Measurements from ENCODE around the gene MAN1C1.
"Not testable (repeated sequence)": the region's sequence is repeated elsewhere in the genome, so short reads cannot be mapped to it uniquely, and the experiment has no call there.

Gene MAN1C1

DNA sequence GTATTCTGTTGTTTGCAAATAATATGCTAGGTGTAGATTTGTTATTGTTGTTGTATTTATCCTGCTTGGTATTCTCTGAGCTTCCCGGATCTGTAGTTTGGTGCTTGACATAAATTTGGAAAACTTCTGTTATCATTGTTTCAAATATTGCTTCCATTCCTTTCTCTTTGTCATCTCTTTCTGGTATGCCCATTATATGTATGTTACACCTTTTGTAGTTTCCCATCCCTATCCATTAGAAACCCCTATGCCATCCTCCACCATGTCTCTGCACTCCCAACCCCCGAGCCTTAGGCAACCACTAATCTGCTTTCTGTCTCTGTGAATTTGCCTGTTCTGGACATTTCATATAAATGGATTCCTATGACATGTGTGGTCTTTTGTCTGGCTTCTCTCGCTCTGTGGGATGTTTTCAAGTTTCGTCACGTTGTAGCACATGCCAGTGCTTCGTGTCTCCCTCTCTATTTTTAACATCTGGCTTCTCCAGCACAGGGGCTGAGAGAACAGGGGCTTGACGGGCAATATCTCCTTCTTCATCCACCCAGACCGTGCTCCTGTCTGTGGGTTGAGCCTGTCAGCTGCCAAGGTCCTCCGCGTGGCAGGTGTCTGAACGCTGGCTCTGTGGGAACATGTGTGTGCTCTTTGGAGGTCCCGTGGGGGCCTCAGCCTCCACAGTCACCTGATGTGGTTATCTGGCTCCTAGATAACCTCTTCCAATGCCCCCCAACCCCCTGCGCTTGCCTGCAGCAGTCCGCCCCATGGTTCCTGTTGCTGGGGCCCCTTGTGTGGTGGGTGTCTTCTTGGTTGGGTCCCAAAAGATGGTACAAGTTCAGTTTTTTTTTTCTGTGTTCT lies 32.8 kb upstream of the MAN1C1 start:
- DNase-seq, result no peak

DNA sequence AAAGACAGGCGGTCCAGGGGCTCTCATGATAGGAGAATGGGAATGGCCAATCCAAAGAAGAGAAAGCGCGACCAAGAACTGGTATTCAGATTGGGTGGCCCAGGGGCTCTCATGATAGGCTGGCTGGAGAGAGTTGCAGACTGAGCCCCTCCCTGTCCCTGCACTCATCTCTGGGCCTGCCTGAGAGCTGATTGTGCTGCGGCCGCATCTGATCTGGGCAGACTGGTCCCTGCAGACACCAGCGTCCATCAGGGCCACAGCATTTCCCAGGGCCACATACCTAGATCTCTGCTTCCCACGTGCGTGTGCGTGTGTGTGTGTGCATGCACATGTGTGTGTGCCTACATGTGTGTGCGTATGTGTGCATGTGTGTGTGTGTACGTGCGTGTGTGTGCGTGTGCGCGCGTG lies 30.4 kb upstream of the MAN1C1 start:
- no peak for DNase-seq

DNA sequence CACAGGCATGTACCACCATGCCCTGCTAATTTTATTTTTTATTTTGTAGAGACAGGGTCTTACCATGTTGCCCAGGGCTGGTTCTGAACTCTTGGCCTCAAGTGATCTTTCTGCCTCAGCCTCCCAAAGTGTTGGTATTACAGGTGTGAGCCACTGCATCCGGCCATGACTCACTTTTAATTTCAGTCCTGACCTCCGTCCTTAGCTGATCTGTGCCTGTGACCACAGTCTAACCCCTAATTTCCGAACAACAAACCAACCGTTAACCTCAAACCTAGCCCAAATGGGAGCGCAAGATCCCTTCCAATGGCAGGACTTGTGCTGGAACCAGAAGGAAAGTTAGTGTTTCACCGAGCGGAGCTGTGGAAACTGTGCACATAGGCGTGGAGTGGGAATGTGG lies 29.3 kb upstream of the MAN1C1 start:
- no peak for DNase-seq

DNA sequence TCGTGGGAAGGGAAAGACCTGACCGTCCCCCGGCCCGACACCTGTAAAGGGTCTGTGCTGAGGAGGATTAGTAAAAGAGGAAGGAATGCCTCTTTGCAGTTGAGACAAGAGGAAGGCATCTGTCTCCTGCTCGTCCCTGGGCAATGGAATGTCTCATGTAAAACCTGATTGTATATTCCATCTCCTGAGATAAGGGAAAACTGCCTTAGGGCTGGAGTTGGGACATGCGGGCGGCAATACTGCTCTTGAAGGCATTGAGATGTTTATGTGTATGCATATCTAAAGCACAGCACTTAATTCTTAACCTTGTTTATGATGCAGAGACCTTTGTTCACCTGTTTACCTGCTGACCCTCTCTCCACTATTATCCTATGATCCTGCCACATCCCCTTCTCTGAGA lies 28.4 kb upstream of the MAN1C1 start:
- not testable (repeated sequence) for DNase-seq

GRCh38 chr1:25588786-25589185 lies 27.8 kb upstream of the MAN1C1 start:
- DNase-seq, result not testable (repeated sequence)

GRCh38 chr1:25590096-25590824 lies 26.3 kb upstream of the MAN1C1 start:
- no peak for DNase-seq

DNA sequence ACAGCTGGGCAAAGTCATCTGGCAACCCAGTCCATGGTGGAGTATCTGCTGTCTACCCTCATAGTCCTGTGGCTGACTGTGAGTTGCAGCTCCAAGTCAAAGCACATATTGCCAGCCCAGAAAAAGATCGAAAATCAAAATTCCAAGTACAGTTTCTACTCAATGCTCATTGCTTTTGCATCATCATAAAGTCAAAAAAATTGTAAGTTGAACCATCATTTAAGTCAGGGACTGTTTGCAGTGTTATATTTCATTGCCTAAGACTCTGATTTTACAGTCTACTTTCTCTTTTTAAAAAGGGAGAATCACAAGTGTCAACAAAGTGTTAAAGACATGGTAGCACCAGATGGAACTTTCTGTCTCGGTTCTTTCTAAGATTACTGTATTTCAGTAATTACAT lies 22.7 kb upstream of the MAN1C1 start:
- no peak for DNase-seq

DNA sequence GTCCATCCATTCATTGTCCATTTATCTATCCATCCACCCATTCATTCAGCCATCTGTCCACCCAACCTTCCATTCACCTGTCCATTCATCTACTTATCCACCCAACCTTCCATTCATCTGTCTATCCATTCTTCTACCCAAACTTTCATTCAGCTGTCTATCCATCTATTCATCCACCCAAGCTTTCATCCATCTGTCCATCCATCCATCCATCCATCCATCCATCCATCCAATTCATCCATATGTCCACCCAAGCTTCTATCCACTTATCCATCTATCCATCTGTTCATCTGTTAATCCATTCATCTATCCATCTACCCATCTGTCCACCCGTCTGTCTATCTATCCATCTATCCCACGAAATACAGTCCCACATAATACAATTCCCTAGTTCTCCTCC lies 21.6 kb upstream of the MAN1C1 start:
- DNase-seq, result no peak

DNA sequence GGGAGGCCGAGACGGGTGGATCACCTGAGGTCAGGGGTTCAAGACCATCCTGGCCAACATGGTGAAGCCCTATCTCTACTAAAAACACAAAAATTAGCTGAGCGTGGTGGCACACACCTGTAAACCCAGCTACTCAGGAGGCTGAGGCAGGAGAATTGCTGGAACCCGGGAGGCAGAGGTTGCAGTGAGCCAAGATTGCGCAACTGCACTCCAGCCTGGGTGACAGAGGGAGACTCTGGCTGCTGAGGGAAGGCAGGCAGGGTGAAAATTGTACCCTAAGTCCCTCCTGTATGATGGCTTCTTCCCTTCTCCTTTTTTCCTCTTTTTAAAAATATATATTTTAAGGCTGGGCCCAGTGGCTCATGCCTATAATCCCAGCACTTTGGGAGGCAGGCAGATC lies 19.9 kb upstream of the MAN1C1 start:
- not testable (repeated sequence) for DNase-seq

- no peak for DNase-seq
Measured at GRCh38 chr1:25598879-25599278, 17.7 kb upstream of the MAN1C1 start.

- DNase-seq, result no peak
Measured at GRCh38 chr1:25599969-25600610, 16.5 kb upstream of the MAN1C1 start.

DNA sequence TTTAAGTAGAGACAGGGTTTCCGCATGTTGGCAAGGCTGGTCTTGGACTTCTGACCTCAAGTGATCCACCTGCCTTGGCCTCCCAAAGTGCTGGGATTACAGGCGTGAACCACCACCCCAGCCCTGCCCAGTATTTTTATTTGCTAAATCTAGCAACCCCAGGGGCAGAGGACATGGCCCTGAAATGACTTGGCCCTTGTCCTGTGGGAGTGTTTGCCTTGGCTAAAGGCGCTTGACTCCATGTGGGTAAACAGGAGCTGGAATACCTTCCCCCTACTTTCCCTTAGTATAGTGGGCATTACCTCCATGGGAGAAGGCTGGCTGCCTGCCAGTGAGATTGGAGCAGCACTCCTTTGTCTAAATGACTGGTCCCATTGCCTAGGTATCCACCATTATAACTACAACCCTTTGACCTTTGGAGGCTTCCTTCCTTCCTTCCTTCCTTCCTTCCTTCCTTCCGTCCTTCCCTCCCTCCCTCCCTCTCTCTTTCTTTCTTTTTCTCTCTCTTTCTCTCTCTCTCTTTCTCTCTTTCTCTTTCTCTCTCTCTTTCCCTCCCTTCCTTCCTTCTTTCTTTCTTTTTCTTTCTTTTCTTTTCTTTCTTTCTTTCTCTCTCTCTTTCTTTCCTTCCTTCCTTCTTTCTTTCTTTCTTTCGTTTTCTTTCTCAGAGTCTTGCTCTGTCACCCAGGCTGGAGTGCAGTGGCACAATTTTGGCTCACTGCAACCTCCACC lies 15.5 kb upstream of the MAN1C1 start:
- not testable (repeated sequence) for DNase-seq

GRCh38 chr1:25603779-25604538 lies 12.6 kb upstream of the MAN1C1 start:
- not testable (repeated sequence) for DNase-seq

DNA sequence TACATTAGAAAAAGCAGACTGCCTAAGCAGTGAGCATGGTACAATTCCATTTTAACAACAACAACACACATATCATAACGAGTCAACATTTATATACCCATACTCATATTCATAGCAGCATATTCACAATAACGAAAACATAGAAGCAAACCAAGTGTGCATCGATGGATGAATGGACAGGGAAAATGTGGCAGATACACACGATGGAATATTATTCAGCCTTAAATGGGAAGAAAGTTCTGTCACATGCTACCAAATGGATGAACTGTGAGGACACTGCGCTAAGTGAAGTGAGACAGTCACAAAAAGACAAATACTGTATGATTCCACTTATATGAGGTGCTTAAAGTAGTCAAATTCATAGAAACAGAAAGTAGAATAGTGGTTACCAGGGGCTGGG lies 9.5 kb upstream of the MAN1C1 start:
- DNase-seq, result no peak

- peak; percentile 64 for DNase-seq
Measured at GRCh38 chr1:25608488-25609178, 8.0 kb upstream of the MAN1C1 start.

DNA sequence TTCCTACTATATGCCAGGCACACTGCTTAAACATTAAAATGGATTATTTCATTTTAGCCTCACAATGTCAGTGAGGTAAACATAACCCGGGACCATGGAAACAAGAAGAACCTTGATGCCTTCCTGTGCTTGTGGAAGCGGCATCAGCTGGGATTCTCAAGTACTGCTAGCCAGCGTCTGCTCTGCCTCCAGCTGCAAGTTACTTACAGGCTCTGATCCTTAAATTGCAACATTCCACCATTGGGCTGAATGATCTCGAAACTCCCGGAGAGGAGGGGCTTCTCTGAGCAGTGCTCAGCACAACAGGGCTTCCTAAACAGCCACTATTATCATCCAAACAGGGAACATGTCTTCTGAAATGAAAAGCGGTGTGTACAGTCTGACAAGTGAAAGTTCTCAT lies 6.7 kb upstream of the MAN1C1 start:
- DNase-seq, result no peak

- no peak for DNase-seq
Measured at GRCh38 chr1:25610822-25611630, 5.6 kb upstream of the MAN1C1 start.

GRCh38 chr1:25611843-25612242 lies 4.7 kb upstream of the MAN1C1 start:
- DNase-seq, result no peak

GRCh38 chr1:25612421-25612820 lies 4.2 kb upstream of the MAN1C1 start:
- no peak for DNase-seq

GRCh38 chr1:25613091-25613490 lies 3.5 kb upstream of the MAN1C1 start:
- no peak for DNase-seq

Data from NK-92 treated with Interleukin-12 subunit alpha and Interleukin-12 subunit beta, amount 100 ng/mL, for 24 hours (cell line).